Mesendoderm (in vitro differentiated cells): ENCODE data around the gene ZNF610.

ENCODE experiments used
- DNase-seq: peaks from one replicate; pipeline ENCODE4 v3.0.0; 2013
- H2AK5ac ChIP-seq: 2 replicates; pipeline ENCODE4 v1.6.1; 2013; ENCODE audit warnings: low read length, inconsistent platforms
- H2BK120ac ChIP-seq: 2 replicates; pipeline ENCODE4 v1.6.1; 2013; ENCODE audit warnings: low read depth, mild to moderate bottlenecking, low read length, moderate library complexity, mixed read lengths
- H2BK15ac ChIP-seq: replicated peaks from 2 replicates; pipeline ENCODE4 v1.6.1; 2013; ENCODE audit warnings: low read depth, mild to moderate bottlenecking, moderate library complexity
- H2BK5ac ChIP-seq: 2 replicates; pipeline ENCODE4 v1.6.1; 2013; ENCODE audit warnings: low read length, inconsistent platforms
- H3K18ac ChIP-seq: 2 replicates; pipeline ENCODE4 v1.6.1; 2013; ENCODE audit warnings: mild to moderate bottlenecking, low read length, mixed read lengths
- H3K23ac ChIP-seq: one replicate; pipeline ENCODE4 v1.6.1; 2013; ENCODE audit warnings: low read length
- H3K27ac ChIP-seq: 2 replicates; pipeline ENCODE4 v1.5.1; 2013; ENCODE audit warnings: low read depth, mild to moderate bottlenecking, inconsistent platforms, low read length, moderate library complexity
- H3K27me3 ChIP-seq: 2 replicates; pipeline ENCODE4 v1.6.1; 2013; ENCODE audit warnings: low read length, control low read depth, mild to moderate bottlenecking, inconsistent platforms; ENCODE audit not compliant: insufficient read depth, poor library complexity
- H3K36me3 ChIP-seq: 2 replicates; pipeline ENCODE4 v1.6.1; 2013; ENCODE audit warnings: low read length, inconsistent platforms; ENCODE audit not compliant: control insufficient read depth, insufficient read depth
- H3K4ac ChIP-seq: one replicate; pipeline ENCODE4 v1.6.1; 2013; ENCODE audit warnings: low read depth, mild to moderate bottlenecking, low read length, moderate library complexity
- H3K4me1 ChIP-seq: 2 replicates; pipeline ENCODE4 v1.6.1; 2013; ENCODE audit warnings: low read depth, low read length, inconsistent platforms; ENCODE audit not compliant: control insufficient read depth
- H3K4me2 ChIP-seq: 2 replicates; pipeline ENCODE4 v1.6.1; 2013; ENCODE audit warnings: low read length
- H3K4me3 ChIP-seq: 2 replicates; pipeline ENCODE4 v1.5.1; 2013; ENCODE audit warnings: mild to moderate bottlenecking, low read length
- H3K56ac ChIP-seq: one replicate; pipeline ENCODE4 v1.6.1; 2013; ENCODE audit warnings: low read length
- H3K79me1 ChIP-seq: 2 replicates; pipeline ENCODE4 v1.6.1; 2013; ENCODE audit warnings: low read length, inconsistent platforms
- H3K79me2 ChIP-seq: 2 replicates; pipeline ENCODE4 v1.6.1; 2013; ENCODE audit warnings: mild to moderate bottlenecking, low read length; ENCODE audit not compliant: control insufficient read depth, insufficient read depth
- H3K9ac ChIP-seq: 2 replicates; pipeline ENCODE4 v1.6.1; 2013; ENCODE audit warnings: low read length, inconsistent platforms
- H4K5ac ChIP-seq: one replicate; pipeline ENCODE4 v1.6.1; 2013; ENCODE audit warnings: low read length
- H4K8ac ChIP-seq: one replicate; pipeline ENCODE4 v1.6.1; 2013; ENCODE audit warnings: low read depth, mild to moderate bottlenecking, control low read depth, low read length, moderate library complexity
- WGBS: extraction: QIAGEN DNeasy Blood & Tissue Kit; methylation state at CpG from one replicate; pipeline ENCODE4 v1.1.7; 2013; ENCODE audit warnings: low lambda C conversion rate, missing lambda C conversion rate; ENCODE audit not compliant: insufficient coverage; ENCODE audit errors: extremely low coverage; 5-methylcytosine and 5-hydroxymethylcytosine counted together

Gene ZNF610

DNA sequence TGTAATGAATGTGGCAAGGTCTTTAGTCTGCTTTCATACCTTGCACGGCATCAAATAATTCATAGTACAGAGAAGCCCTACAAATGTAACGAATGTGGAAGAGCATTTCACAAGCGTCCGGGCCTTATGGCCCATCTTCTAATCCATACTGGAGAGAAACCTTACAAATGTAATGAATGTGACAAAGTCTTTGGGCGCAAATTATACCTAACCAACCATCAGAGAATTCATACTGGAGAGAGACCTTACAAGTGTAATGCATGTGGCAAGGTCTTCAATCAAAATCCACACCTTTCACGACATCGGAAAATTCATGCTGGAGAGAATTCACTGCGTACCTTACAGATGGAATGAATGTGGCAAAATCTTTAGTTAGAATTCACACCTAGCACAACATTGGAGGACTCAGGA is 30.4 kb downstream of the ZNF610 start:
- Histone ChIP-seq H3K79me1 (no peaks in the 10 kb centered on the region), H2BK15ac (no peak overlapping the region), H3K27ac (no peak overlapping the region), H3K4me2 (no peak overlapping the region), H3K56ac (no peak overlapping the region), H2BK5ac (no peak overlapping the region), H3K36me3 (peaks cover 3% of the 10 kb centered on the region), H3K4me1 (no peaks in the 10 kb centered on the region), H3K9ac (no peak overlapping the region), H3K4me3 (no peak overlapping the region), H3K18ac (no peak overlapping the region), H4K5ac (no peak overlapping the region), H2AK5ac (no peak overlapping the region), H3K27me3 (no peaks in the 10 kb centered on the region), H3K23ac (no peak overlapping the region), H2BK120ac (no peak overlapping the region), H3K79me2 (peaks cover 2% of the 10 kb centered on the region), H3K4ac (no peak overlapping the region), H4K8ac (no peak overlapping the region)
- no peak for DNase-seq
- no CpG with 5 or more reads among the region's 8 CpGs for WGBS

DNA sequence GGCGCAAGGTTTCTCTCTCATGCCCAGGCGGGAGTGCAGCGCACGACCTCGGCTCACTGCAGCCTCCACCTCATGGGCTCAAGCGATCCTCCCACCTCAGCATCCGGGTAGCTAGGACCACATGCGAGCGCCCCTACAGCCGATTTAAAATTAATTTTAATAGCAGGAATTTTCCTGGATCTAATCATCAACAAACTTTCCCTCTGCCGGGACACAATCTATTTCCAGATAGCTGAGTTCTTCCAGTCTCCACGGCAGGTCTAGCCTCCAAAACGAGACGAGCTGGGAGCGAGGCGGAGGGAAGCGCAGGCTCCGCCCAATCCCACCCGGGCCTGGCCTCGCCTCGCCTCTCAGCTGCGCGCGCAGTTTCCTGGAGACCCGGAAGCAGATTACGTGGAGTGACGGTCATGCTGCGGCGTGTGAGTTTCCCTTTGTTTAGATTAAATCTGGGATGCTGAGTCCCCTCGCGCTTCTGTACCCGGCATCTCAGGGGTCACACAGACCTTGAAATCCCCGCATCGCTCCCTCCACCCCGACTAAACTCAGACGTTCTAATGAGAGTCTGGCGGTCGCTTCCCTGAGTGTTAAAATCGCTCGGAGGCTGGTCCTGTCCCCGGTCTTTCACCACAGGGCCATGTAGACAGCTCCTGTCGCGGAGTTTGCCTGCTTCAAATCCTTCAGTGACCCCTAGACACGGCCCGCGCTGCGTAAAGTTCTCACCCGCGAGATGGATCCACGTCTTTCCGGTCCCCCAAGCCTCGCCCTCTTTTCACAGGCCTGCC is 33.7 kb downstream of the ZNF610 start, which contains the start of gene ZNF880:
Gene ZNF880, plus strand, starts transcription at position 365 of the 782 bp plus-strand sequence. Its CDS starts 43 bp downstream, at position 408.
- no peak within 1 kb of the TSS for H2BK120ac ChIP-seq
- H3K79me2 ChIP-seq, result peaks cover 2% of the 10 kb centered on the region
- DNase-seq, result peak; percentile 96
- peak within 1 kb of the TSS; percentile 83 for H4K8ac ChIP-seq
- H3K4me2 ChIP-seq, result peak within 1 kb of the TSS; percentile 56
- H2AK5ac ChIP-seq, result no peak within 1 kb of the TSS
- no CpG with 5 or more reads among the region's 52 CpGs for WGBS
- peaks cover 6% of the 10 kb centered on the region for H3K36me3 ChIP-seq
- H3K23ac ChIP-seq, result no peak within 1 kb of the TSS
- no peak within 1 kb of the TSS for H2BK15ac ChIP-seq
- H3K18ac ChIP-seq, result peak within 1 kb of the TSS; percentile 65
- H3K9ac ChIP-seq, result peak within 1 kb of the TSS; percentile 88
- H4K5ac ChIP-seq, result no peak within 1 kb of the TSS
- H3K79me1 ChIP-seq, result no peaks in the 10 kb centered on the region
- no peaks in the 10 kb centered on the region for H3K4me1 ChIP-seq
- peak within 1 kb of the TSS; percentile 25 for H2BK5ac ChIP-seq
- H3K56ac ChIP-seq, result peak within 1 kb of the TSS; percentile 87
- H3K27ac ChIP-seq, result peak within 1 kb of the TSS; percentile 64
- H3K4me3 ChIP-seq, result peak within 1 kb of the TSS; percentile 84
- H3K27me3 ChIP-seq, result no peaks in the 10 kb centered on the region
- peak within 1 kb of the TSS; percentile 44 for H3K4ac ChIP-seq

- Histone ChIP-seq H3K18ac (peak overlapping the region; percentile 65), H3K27ac (no peak overlapping the region), H4K8ac (no peak overlapping the region), H3K27me3 (no peaks in the 10 kb centered on the region), H3K79me2 (peaks cover 2% of the 10 kb centered on the region), H3K4me3 (peak overlapping the region; percentile 84), H3K23ac (no peak overlapping the region), H2BK15ac (no peak overlapping the region), H2AK5ac (no peak overlapping the region), H3K4me2 (peak overlapping the region; percentile 56), H4K5ac (no peak overlapping the region), H3K36me3 (peaks cover 6% of the 10 kb centered on the region), H2BK5ac (no peak overlapping the region), H3K56ac (peak overlapping the region; percentile 87), H2BK120ac (no peak overlapping the region), H3K4ac (peak overlapping the region; percentile 44), H3K4me1 (no peaks in the 10 kb centered on the region), H3K79me1 (no peaks in the 10 kb centered on the region), H3K9ac (peak overlapping the region; percentile 88)
- DNase-seq, result no peak
- no CpG with 5 or more reads among the region's 7 CpGs for WGBS
Measured at GRCh38 chr19:52370341-52370710, 34.3 kb downstream of the ZNF610 start.

DNA sequence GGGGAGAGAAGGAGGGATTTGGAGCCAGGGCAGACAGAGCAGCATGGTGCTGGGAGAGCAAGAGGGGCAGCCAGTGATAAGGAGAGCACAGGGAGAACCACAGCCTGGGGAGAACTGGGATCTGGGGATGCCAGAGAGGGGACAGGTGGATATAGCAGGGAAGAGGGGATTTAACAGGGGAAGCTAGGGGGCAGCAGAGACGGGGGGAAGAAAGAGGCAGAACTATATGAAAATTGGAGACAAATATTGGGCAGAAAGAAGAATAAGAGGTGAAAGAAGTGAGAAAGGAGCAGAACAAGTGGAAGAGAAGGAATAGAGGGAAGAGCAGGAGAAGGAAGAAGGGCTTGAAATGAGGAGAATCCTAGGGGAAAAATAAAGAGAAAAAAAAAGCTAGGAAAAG is 55.1 kb downstream of the ZNF610 start:
- no peak overlapping the region for H3K4me3 ChIP-seq
- no peaks in the 10 kb centered on the region for H3K4me1 ChIP-seq
- no peaks in the 10 kb centered on the region for H3K79me2 ChIP-seq
- no peak overlapping the region for H3K18ac ChIP-seq
- H3K23ac ChIP-seq, result no peak overlapping the region
- H3K4ac ChIP-seq, result no peak overlapping the region
- H3K56ac ChIP-seq, result no peak overlapping the region
- no peak overlapping the region for H2BK15ac ChIP-seq
- no peak for DNase-seq
- no peak overlapping the region for H3K4me2 ChIP-seq
- H4K5ac ChIP-seq, result no peak overlapping the region
- no peak overlapping the region for H3K27ac ChIP-seq
- H3K27me3 ChIP-seq, result no peaks in the 10 kb centered on the region
- no peaks in the 10 kb centered on the region for H3K79me1 ChIP-seq
- H3K36me3 ChIP-seq, result no peaks in the 10 kb centered on the region
- no peak overlapping the region for H2BK5ac ChIP-seq
- H2AK5ac ChIP-seq, result no peak overlapping the region
- H4K8ac ChIP-seq, result no peak overlapping the region
- no peak overlapping the region for H2BK120ac ChIP-seq
- H3K9ac ChIP-seq, result no peak overlapping the region
- no CpG with 5 or more reads among the region's 1 CpG for WGBS

DNA sequence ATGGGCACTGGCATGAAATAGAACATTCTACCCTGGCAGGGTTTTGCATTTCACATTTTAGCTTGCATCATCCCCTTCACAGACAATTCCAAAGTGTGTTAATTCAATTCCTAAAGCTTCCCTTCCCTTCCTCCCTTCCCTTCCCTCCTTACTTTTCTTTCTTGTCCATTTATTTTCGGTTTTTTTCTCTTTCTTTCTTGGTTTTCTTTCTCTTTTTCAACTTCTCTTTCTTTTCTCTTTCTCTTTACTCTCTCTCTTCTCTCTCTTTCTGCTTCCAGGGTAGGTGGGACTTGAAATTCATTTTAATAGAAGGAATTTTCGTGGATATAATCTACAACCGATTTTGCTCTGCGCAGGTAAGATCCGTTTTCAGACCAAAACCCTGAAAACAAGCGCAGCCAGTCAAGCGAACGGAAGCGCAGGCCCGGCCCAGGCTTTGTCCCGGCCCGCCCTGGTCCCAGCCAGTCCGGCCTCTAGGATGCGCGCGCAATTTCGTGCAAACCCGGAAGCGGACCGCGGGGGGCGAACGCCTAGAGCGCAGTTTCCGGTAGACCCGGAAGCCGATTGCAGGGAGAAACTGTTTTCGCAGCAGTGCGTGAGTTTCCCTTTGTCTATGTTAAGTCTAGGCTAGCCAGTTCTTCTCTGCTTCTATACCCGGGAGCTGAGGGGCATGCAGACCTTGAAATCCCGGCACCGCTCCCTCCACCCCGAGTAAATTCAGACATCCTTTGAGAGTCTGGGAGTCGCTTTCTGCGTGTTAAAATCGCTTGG is 61.5 kb downstream of the ZNF610 start, which contains the start of gene ZNF528:
Gene ZNF528, plus strand, starts transcription at position 540 of the 771 bp plus-strand sequence. CDS start 4,165 bp downstream, outside the sequence.
- Histone ChIP-seq H3K4me3 (peak within 1 kb of the TSS; percentile 3), H3K4ac (no peak within 1 kb of the TSS), H2AK5ac (no peak within 1 kb of the TSS), H2BK120ac (no peak within 1 kb of the TSS), H3K56ac (no peak within 1 kb of the TSS), H2BK5ac (no peak within 1 kb of the TSS), H3K9ac (no peak within 1 kb of the TSS), H3K36me3 (no peaks in the 10 kb centered on the region), H3K4me2 (no peak within 1 kb of the TSS), H3K18ac (no peak within 1 kb of the TSS), H3K4me1 (no peaks in the 10 kb centered on the region), H3K79me2 (no peaks in the 10 kb centered on the region), H3K27ac (no peak within 1 kb of the TSS), H4K5ac (no peak within 1 kb of the TSS), H3K27me3 (no peaks in the 10 kb centered on the region), H2BK15ac (no peak within 1 kb of the TSS), H3K23ac (no peak within 1 kb of the TSS), H4K8ac (no peak within 1 kb of the TSS), H3K79me1 (no peaks in the 10 kb centered on the region)
- DNase-seq, result peak; percentile 71
- WGBS, result no CpG with 5 or more reads among the region's 36 CpGs
